Sigmoid colon (tissue), 4 donors: ENCODE measurements around the gene PRTG.

ENCODE experiments used
- CTCF ChIP-seq, 4 experiments: fragments of 450-650 bp in 3 of 4; fragments of 200-600 bp in 1 of 4; IDR thresholded peaks; one replicate each; pipeline ENCODE4 v1.5.1; 2016 to 2019; ENCODE audit warnings: antibody characterized with exemption in 4 of 4, mild to moderate bottlenecking in 3 of 4, moderate library complexity in 2 of 4
- POLR2A ChIP-seq, 2 donors: fragments of 450-650 bp; IDR thresholded peaks; one replicate each; pipeline ENCODE4 v1.6.1; 2016; ENCODE audit warnings: antibody characterized with exemption in 2 of 2, mild to moderate bottlenecking in 2 of 2, moderate library complexity in 2 of 2
- POLR2AphosphoS5 ChIP-seq, 4 donors: sonication (generic); formaldehyde crosslinking; IDR thresholded peaks; one replicate each; pipeline ENCODE4 v1.6.1; 2017; ENCODE audit warnings: antibody characterized with exemption in 4 of 4

DNA sequence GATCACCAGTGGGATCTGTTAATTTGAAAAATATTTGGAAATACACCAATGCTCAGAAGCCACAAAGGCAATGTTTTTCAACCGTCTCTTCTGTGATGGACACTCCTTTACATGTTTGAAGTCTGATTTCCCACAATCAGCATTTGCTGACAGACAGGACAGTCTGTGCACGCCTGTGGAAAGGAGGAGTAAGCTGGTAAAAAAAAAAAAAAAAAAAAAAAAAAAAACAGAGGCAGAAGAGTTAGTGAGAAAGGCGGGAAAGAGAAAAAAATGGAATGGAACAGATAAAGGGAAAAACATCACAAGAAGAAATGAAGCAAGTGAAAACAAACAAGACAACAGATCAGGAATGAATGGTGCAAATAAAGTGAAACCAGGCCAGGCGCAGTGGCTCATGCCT is 35.0 kb downstream of the PRTG start:
- no peak for TF ChIP-seq CTCF (IDR thresholded peaks at IDR 0.05)
- no peak for TF ChIP-seq POLR2A (IDR thresholded peaks at IDR 0.05)
- TF ChIP-seq POLR2AphosphoS5 (IDR thresholded peaks at IDR 0.05) = no peak
